Iris pigment epithelial cell (primary cell): ENCODE data around the gene USP31.

Experiments used
- DNase-seq: peaks from one replicate; pipeline ENCODE4 v3.0.0-alpha.2; 2011; ENCODE audit warnings: low read depth

USP31 gene

GRCh38 chr16:23061669-23062068, 87.6 kb downstream of the USP31 start:
- DNase-seq, result no peak

GRCh38 chr16:23060458-23061320, 88.6 kb downstream of the USP31 start:
- DNase-seq, result peak; percentile 76

- no peak for DNase-seq
Measured at GRCh38 chr16:23059433-23059832, 89.8 kb downstream of the USP31 start.

- no peak for DNase-seq
Measured at GRCh38 chr16:23058576-23058975, 90.7 kb downstream of the USP31 start.

GRCh38 chr16:23057013-23057596, 92.1 kb downstream of the USP31 start:
- DNase-seq, result no peak

- no peak for DNase-seq
Measured at GRCh38 chr16:23055481-23055880, 93.8 kb downstream of the USP31 start.

- DNase-seq, result no peak
Measured at GRCh38 chr16:23052908-23053580, 96.2 kb downstream of the USP31 start.

GRCh38 chr16:23052221-23052620, 97.0 kb downstream of the USP31 start:
- no peak for DNase-seq

GRCh38 chr16:23051587-23051986, 97.7 kb downstream of the USP31 start:
- DNase-seq, result no peak

GRCh38 chr16:23048164-23048563, 101.1 kb downstream of the USP31 start:
- DNase-seq, result no peak

- DNase-seq, result no peak
Measured at GRCh38 chr16:23045025-23045424, 104.2 kb downstream of the USP31 start.

- no peak for DNase-seq
Measured at GRCh38 chr16:23040246-23040645, 109.0 kb downstream of the USP31 start.

- DNase-seq, result no peak
Measured at GRCh38 chr16:23039118-23039517, 110.1 kb downstream of the USP31 start.

GRCh38 chr16:23035240-23035639, 114.0 kb downstream of the USP31 start:
- no peak for DNase-seq

- no peak for DNase-seq
Measured at GRCh38 chr16:23031508-23032098, 117.6 kb downstream of the USP31 start.

- no peak for DNase-seq
Measured at GRCh38 chr16:23029733-23030420, 119.4 kb downstream of the USP31 start.

GRCh38 chr16:23027386-23027785, 121.9 kb downstream of the USP31 start:
- no peak for DNase-seq

- DNase-seq, result peak; percentile 20
Measured at GRCh38 chr16:23026784-23027362, 122.4 kb downstream of the USP31 start.

GRCh38 chr16:23025692-23026307, 123.5 kb downstream of the USP31 start:
- no peak for DNase-seq

- no peak for DNase-seq
Measured at GRCh38 chr16:23024044-23024443, 125.2 kb downstream of the USP31 start.

- DNase-seq, result no peak
Measured at GRCh38 chr16:23020084-23020483, 129.2 kb downstream of the USP31 start.
